Stimulated activated naive CD4-positive, alpha-beta T cell (primary cell): ENCODE measurements around the gene GBP4.
"Not testable (repeated sequence)": the region's sequence is repeated elsewhere in the genome, so short reads cannot be mapped to it uniquely, and the experiment has no call there.

Experiments
- DNase-seq, 6 experiments: peaks; one replicate each; lab custom pipeline; 2025; lab: John Stamatoyannopoulos, UW

GBP4 gene

DNA sequence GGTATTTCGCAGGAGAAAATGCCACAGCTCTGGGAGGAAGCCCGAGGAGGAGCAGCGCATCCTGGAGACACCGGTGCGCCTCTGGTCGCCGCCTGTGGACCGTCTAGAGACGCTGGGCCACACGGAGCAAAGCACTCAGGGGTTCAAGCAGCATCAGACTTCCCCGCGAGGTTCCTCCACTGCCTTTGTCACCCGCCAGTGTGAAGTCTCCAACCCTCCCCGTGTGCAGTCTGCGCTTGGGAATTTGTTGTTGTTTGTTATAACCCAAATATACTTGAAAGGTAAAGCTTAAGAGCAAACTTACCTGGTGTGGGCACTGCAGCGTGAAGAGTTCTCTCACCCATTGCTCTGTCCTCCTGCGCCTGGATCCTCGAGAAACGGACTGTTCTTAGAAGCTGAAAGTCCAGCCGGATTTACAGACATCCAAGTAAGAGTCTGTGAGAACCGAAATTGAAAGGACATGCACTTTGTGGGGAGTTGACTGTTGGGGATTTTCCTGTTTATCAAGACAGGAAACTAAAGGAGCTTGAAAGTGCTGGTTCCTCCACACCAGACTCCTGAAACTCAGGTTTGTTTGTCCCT lies at the start of gene GBP4:
Gene GBP4 (minus strand): TSS at position 452 of the 582 bp plus-strand sequence. CDS start 108 bp downstream, at position 344.
- DNase-seq, result peak in 5 of 6 experiments; percentile 5 to 64 (median 31)

GRCh38 chr1:89243046-89243445 lies 44.3 kb upstream of the GBP4 start:
- DNase-seq, result no peak

DNA sequence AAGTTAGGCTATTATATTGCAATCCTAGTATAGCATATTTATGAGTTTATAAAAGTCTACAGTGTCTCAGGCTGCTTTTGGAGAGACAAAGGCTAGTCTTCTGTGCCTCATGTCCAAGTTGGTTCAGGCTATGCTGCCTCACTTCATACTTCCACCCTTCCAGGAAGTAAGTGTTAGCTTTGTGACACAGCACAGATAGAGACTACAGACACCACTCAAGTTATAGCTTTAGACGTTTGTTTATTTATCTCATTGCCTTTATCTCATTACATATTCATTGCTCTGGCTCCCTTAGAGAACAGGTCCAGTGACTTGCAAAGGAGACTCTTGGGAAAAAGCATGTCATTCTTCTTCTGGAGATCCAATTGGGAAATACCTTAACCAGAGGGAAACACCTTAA lies 22.6 kb upstream of the GBP4 start:
- DNase-seq, result no peak

DNA sequence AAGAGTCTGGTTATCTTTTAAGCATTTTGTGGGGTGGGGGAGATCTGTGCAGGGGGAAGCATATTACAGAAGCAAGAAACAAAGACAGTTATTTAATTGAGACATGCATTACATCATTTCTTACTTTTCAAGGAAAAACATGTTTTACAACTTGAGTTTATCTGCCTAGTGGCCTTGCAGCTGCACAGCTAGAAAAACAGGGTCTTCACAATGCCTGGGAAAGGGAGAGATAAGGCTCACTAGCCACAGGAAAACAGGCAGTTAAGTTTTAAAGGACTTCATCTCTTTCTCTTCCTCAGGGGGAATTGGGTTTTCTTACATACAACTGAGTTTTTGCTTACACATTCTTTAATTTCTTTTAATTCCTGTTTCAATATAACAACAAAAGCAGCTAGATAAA lies 21.1 kb upstream of the GBP4 start:
- not testable (repeated sequence) for DNase-seq

DNA sequence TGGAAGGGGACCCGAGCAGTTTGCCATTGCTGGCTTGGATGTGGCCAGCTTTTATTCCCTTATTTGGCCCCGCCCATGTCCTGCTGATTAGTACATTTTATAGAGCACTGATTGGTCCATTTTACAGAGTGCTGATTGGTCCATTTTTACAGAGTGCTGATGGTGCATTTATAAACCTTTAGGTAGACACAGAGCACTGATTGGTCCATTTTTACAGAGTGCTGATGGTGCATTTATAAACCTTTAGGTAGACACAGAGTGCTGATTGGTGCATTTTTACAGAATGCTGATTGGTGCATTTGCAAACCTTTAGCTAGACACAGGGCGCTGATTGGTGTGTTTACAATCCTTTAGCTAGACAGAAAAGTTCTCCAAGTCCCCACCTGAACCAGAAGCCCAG lies 20.2 kb upstream of the GBP4 start:
- not testable (repeated sequence) for DNase-seq

GRCh38 chr1:89213347-89213746 lies 14.6 kb upstream of the GBP4 start:
- no peak for DNase-seq

GRCh38 chr1:89211035-89211634 lies 12.4 kb upstream of the GBP4 start:
- no peak for DNase-seq

DNA sequence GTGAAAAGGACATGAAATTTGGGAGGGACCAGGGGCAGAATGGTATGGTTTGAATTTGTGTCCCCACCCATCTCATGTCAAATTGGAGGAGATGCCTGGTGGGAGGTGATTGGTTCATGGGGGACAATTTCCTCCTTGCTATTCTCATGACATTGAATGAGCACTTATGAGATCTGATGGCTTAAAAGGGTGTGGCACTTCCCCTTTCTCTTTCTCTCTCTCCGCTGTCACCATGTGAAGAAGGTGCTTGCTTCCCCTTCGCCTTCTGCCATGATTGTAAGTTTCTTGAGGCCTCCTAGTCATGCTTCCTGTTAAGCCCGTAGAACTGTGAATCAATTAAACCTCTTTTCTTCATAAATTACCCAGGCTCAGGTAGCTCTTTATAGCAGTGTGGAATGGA lies 7.6 kb upstream of the GBP4 start:
- DNase-seq, result no peak

DNA sequence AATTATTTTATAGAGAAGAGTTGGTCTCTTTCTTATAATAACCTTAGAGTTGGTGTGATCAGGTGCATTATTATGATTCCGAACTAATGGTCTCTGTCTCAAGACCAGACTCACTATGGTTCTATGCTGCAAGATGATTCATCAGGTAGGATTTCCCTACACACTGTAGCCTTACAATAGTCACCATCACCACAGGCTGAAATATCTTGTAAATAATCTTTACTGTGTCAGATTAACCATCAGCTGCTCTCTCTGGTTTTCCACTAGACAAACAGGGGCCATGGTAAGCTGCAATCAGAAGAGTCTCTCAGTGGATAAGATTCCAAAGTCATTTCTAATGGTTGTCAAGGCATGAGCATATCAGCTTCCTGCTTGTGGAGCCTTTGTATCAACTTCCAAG lies 4.4 kb upstream of the GBP4 start:
- DNase-seq, result no peak

DNA sequence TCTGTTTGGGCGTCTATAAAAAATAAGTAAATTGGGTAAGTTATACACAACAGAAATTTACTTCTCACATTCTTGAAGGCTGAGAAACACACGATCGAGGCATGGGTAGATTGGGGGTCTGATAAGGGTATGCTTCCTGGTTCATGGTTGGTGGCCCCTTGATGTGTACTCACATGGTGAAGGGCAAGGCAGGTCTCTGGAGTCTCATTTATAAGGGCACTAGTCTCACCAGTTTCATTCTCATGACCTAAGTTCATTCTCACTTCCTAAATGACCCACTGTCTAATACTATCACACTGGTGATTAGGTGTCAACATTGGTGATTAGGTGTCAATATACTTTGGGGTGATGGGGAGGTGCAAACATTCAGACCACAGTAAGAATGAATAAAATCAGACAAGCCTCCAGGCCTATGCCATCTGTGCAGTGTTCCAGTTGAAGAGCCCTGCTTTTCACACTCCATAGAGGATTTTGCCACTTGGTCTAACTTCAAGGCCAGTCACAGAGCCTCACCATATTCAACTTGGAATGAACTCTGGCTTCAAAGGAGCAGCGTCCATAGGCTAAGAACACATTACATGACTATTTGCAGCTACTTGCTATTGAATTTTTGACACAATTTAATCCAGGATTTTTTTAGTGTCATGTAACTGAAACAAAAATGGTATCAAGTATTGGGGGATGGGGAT lies 2.5 kb upstream of the GBP4 start:
- DNase-seq, result no peak

- DNase-seq, result peak in 3 of 6 experiments; percentile 56 to 65 (median 64)
Observed at GRCh38 chr1:89200663-89201062, 1.9 kb upstream of the GBP4 start.

GRCh38 chr1:89199525-89200031 lies 836 bp upstream of the GBP4 start:
- peak in 1 of 6 experiments; percentile 10 for DNase-seq

DNA sequence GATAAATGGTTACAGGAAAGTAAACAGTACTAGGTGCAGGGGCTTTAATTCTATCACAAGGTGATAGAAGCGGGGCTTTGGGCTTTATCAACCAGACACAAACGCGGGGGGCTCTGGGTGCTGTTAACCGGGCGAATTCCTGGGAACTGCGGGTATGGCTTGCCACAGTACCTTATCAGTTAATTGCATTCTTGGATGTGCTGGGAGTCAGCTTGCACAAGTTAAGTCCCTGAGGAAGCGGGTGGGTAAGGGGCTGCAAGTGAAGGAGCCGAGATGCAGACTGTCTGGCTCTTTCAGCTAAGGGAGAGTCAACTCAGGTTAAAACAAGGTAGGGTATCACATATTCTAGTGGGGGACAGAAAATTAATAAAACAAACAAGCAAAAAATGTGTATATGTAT lies 661 bp downstream of the GBP4 start:
- no peak for DNase-seq

GRCh38 chr1:89195476-89195875 lies 3.3 kb downstream of the GBP4 start:
- DNase-seq, result no peak

DNA sequence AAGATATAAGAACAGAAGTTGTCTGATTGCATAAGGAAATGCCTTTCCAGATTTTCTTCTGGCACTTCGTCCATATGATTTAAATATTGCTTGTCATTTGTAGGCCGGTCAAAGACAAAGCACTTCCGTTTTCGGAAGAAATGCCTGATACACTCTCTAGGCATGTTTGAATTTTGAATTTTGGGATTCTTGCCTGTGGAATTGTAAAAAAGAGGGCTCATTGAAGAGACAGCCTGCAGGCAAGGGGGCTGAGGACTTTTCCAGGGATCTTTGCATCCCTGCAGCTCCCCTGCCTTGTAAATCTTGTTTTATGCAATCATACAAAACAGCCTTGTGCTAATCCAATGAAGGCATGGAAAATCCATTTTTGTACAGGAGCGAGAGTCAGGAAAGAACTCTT lies 7.4 kb downstream of the GBP4 start:
- no peak for DNase-seq

DNA sequence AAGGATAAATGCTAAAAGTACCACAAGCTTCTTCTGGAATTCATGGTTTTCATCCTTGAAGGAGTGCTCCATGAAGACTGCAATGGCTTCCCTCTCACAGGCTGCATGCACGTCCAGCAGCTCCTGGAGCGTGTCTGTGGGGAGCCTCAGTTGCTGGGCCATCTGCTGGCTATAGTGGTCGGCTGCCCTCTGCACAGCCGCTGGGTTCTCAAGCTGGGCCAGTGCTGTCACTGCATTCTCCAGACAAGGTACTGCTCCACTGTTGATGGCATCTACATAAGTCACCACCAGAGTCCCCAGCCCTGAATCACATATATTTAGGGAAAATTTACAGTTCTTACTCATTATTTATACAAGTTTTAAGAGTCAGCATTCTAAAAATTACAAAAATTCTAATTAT lies 8.7 kb downstream of the GBP4 start:
- no peak for DNase-seq

DNA sequence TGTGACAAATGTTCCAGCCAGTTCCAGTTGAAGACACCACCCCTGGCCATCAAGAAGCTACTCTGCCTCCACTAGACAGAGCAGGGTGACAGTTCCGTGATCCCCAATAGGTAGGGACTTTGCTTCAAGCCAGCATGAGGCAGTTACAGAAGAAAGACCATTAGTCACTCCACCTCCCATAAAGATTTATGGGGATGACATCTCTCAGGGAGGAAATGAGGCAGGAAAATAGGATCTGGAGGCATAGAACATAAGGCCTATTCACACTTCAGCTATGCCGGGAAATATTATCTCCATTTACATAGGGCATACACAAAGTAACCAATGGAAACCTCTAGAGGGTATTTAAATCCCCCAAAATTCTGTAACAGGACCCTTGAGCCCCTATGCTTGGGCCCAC lies 19.4 kb downstream of the GBP4 start:
- DNase-seq, result no peak

DNA sequence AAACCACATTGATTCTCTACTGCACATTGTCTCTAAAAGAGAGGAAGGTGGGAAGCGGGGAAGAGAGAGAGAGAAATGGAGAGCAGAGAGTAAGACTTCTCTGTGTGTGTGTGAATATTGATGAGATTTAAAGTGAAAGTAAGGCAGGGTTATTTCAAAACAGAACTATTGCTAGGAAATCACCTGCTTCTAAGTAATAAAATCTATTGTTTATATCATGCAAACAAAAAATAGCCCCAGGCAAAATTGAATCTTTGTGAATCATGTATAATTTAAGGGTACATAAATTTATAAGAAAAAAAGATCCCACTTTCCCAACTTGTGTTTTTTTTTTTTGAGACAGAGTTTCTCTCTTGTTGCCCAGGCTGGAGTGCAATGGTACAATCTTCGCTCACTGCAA lies 21.8 kb downstream of the GBP4 start:
- DNase-seq, result no peak

DNA sequence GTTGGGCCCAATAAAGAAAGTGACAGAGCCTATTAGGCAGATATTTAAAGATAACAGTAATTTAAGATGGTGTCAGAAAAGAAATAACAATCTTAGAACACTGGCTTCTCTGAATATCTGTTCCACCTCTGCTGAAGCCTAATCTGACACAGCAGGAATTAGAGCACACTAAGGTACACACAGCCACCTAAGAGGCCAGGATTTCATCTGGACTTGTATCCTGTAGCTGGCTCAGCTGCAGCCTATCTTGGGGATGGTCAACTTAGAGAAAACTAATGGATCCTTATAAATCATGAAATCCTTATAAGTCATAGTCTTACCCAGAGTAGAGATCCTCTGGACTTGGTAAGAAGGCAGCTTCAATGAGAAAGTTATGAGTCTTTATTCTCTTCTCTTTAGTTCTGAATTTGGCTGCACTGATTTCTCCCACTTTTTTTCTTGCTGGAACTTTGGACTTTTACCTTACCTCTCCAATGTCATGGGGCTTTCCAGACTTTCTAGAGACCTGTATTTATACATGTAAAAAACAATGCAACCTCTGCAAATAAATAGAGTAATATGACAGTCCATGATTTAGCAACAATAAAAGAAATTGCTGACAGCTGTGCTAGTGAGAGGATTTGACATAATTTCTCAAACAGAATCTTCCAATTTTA lies 23.0 kb downstream of the GBP4 start, which contains the start of gene GBP7:
Gene GBP7 (minus strand): TSS at position 403 of the 656 bp plus-strand sequence. CDS start 4,068 bp downstream, outside the sequence.
- DNase-seq, result no peak

DNA sequence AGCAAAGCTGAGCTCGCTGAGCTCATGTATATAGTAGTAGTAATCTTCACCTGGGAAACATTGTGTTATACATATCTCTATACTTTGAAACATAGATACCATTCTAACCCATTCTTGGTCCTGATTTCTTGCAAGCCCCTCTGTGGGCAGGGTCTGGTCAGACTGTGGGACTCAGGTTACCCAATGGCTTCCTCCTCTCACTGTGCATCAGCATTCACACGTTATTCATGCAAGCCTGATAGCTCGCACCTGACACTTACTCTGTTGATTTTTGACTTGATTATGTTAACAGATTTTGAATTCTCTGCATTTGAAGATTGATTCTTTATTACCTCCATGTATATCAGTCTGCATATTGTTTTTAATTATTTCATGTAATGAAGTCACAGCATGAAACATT lies 24.3 kb downstream of the GBP4 start:
- DNase-seq, result no peak

DNA sequence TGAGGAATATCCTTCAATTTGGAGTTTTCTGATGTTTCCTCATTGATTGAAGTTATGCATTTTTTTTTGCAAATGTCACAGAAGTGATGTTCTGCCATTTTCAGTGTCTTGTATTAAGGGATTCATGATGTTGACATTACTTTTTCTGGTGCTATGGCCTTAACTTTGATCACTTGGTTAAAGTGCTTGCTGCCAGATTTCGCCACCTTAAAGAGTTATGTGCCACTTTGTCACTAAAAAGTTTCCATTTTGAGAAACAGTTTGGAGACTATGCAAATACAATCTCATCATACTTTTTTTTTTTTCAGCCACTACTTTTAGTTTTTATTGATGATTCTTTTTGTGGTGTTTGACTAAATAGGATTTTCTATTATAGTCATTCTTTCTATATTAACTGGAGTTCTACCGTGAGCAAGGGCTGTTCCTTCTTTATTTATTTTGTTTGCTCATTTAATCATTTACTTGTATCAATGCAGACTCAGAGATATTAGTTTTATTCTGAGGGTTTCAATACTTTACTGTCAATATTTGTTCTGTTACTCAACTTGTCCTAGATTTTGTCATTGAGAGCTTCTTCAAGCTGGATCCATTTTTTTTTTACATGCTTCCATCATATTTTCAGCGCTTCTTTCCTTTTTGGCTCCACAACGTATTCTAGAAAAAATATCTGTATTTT lies 26.1 kb downstream of the GBP4 start:
- no peak for DNase-seq

DNA sequence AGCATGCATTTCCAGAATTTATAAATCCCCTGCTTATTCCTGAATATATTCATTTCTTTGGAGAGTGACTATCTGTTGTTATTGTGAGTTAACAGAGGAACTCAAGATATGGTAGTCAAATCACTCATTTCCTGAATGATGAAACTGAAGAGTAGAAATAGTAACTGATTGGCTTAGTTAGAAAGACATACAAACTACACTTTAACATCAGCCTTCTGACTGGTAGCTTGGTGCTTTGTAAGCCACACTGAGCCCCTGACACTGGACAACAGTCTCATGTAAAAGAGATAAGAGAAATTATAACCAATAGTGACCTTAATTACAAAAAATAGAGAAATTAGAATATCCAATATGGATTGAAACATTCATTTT lies 27.7 kb downstream of the GBP4 start:
- no peak for DNase-seq
